Transverse colon (tissue), 4 donors: Measurements from ENCODE around the gene KLHL29.

Source experiments
- EP300 ChIP-seq: sonication (generic); formaldehyde crosslinking; IDR thresholded peaks from one replicate; pipeline ENCODE4 v1.6.1; 2017; ENCODE audit warnings: antibody characterized with exemption, low read depth
- POLR2A ChIP-seq: fragments of 450-650 bp; IDR thresholded peaks from one replicate; pipeline ENCODE4 v1.6.1; 2016; ENCODE audit warnings: antibody characterized with exemption, mild to moderate bottlenecking, moderate library complexity
- POLR2AphosphoS5 ChIP-seq, 3 donors: sonication (generic); formaldehyde crosslinking; IDR thresholded peaks; one replicate each; pipeline ENCODE4 v1.6.1; 2016; ENCODE audit warnings: antibody characterized with exemption in 3 of 3
- TF ChIP-seq, protein P1 (sequence below), 5 experiments: fragments of 200-600 bp in 3 of 5; fragments of 450-650 bp in 2 of 5; sonication (generic) in 3 of 5; IDR thresholded peaks; 1 replicate in 2 of 5; 2 replicates in 3 of 5; pipeline ENCODE4 v1.5.1; 2016 to 2017; ENCODE audit warnings: antibody characterized with exemption in 5 of 5, inconsistent platforms in 3 of 5, mild to moderate bottlenecking in 2 of 5, moderate library complexity in 1 of 5

DNA sequence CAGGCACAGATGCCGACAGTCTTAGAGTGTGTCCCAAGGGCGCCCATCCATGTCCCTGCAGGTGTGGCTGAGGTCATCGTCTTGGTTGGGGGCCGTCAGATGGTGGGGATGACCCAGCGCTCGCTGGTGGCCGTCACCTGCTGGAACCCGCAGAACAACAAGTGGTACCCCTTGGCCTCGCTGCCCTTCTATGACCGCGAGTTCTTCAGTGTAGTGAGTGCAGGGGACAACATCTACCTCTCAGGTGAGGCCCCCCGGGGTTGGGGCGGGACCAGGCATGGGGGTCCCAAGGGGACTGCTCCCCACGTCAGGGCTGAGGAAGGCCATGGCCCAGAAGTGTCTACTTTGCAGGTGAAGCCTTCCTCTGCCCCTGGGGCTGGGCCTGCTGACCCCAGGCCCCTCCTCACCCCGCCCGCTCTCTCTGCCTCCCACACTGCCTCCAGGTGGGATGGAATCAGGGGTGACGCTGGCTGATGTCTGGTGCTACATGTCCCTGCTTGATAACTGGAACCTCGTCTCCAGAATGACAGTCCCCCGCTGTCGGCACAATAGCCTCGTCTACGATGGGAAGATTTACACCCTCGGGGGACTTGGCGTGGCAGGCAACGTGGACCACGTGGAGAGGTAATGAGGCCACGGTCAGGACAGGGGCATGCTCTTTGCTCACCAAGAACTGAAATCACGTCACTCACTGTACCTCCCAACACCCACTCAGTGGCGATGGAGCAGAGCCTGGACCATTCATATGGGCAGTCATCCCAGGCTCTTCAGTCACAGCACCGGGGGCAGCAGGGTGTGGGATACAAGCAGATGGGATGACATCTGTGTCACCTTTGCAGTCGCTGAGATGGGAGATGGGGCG lies 311.1 kb downstream of the KLHL29 start:
- TF ChIP-seq POLR2AphosphoS5 (IDR thresholded peaks at IDR 0.05) (no peak), POLR2A (no peak), EP300 (no peak)
- TF ChIP-seq, protein P1, sequence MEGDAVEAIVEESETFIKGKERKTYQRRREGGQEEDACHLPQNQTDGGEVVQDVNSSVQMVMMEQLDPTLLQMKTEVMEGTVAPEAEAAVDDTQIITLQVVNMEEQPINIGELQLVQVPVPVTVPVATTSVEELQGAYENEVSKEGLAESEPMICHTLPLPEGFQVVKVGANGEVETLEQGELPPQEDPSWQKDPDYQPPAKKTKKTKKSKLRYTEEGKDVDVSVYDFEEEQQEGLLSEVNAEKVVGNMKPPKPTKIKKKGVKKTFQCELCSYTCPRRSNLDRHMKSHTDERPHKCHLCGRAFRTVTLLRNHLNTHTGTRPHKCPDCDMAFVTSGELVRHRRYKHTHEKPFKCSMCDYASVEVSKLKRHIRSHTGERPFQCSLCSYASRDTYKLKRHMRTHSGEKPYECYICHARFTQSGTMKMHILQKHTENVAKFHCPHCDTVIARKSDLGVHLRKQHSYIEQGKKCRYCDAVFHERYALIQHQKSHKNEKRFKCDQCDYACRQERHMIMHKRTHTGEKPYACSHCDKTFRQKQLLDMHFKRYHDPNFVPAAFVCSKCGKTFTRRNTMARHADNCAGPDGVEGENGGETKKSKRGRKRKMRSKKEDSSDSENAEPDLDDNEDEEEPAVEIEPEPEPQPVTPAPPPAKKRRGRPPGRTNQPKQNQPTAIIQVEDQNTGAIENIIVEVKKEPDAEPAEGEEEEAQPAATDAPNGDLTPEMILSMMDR (IDR thresholded peaks at IDR 0.05): no peak
